Measurements from ENCODE around the gene P3R3URF.

P3R3URF gene

DNA sequence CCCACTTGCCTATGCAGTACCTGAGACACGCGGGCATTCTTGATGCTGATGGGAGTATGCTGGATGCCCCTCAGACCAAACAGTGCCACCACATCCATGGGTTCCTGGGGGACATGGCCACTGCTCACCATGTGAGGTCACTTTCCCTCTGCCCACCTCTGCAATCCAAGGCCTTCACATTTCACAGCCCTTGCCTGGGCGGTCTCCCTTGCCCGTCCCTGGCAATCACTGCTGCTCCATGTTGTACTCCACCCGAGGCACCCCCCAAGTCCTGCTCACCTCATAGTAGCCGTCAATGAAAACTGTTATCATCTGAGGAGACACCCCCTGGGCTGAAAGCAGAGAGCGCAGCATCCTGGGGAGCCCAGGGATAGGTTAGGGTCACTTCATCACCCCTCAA, 17.0 kb upstream of the P3R3URF start:
- no peak for DNase-seq

DNA sequence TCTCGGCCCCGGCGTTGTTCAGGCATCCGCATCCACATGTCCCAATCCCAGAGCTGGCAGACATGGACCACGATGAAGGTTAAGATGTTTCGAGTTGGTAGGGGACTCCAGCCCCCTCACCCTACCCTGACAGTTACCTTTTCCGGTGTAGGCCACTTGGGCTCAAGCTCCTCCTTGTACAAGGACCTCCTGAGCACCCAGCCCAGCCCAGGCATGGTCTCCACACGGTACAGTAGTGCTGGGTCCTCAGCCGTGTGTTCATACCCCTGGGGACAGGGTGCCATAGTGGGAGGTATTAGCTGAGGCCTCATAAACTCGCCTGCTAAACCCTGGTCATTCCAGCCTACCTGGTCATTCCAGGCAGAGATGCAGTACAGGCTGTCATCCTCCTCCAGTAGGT, 15.9 kb upstream of the P3R3URF start:
- no peak for DNase-seq

DNA sequence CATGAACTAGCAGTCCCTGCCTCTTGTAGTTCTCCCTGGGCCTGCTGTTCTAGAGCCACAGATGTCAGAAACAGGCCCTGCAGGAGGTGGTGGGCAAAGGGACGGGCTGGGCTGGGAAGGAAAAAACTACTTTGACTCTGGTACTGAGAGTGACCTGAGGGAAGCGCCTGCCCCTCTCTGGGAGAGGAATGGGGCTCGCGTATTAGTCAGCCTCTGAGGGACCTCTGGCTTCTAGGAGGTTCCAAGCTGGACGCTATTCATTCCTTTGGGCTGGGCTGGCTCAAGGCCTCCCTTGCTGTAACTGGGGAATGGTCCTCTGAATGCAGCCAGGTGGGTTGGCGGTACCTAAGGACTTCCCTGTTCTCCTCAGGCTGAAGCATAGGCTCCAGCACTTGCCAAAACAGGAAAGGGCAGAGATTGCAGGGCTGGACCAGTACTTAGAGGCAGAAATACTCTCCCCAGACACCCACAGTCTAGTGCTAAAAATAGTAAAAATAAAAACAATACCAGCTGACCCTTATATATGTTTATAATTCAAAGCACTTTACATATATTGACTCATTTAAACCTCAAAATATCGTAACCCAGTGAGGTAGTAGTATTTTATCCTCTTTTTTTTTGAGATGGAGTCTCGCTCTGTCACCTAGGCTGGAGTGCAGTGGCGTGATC, 14.9 kb upstream of the P3R3URF start:
- DNase-seq, result no peak

DNA sequence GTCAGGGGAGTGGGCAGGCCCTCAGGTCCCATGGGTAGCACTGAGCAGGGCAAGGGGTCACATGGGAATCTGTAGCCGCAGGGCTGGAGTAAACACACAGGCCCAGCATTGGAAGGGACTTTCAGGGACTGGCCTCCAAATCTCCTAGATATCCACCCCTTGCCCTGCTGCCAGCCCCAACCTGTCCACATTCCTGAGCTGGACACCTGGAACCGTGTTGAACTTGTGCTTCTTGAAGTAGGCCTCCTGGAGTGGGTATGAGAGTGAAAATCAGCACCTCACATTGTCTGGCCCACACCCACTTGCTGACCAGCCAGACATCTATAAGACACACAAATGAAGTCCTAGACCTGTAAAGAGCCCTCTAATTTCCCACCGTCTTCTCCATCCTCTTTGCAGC, 14.3 kb upstream of the P3R3URF start:
- no peak for DNase-seq

DNA sequence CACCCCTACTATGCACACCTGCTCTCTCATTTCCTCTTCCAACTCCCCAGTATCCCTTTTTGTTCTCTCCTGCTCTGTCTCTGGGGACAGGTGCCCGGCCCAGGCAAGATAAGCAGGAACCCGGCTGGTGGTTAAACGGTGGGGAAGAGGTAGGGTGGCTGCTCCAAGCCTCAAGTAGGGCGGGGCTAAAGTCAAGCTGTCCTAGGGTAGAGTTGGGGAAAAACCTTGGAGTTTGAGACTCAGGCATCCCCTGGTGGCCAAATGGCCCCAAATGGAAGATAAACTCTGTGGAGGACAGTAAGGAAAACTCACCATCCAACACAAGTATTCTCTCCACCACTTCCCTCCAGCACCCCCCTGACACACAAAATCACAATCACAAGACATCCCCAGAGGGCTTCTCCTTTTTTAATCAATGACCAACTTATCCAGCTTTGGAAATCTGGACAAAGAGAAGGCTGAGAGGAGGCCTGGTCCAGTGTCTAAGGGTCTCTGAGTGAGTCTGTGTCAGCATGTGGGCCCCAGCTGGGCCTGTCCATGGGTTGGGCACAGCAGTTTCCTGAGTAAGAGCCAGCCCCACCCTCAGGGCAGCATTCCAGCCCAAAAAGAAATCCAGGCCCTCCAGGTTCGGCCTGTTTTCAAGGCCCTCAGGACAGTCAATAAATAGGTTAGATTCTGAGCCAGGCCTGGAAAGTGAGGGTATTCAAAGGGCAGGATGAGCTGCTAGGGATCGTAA, 12.2 kb upstream of the P3R3URF start:
- no peak for DNase-seq

DNA sequence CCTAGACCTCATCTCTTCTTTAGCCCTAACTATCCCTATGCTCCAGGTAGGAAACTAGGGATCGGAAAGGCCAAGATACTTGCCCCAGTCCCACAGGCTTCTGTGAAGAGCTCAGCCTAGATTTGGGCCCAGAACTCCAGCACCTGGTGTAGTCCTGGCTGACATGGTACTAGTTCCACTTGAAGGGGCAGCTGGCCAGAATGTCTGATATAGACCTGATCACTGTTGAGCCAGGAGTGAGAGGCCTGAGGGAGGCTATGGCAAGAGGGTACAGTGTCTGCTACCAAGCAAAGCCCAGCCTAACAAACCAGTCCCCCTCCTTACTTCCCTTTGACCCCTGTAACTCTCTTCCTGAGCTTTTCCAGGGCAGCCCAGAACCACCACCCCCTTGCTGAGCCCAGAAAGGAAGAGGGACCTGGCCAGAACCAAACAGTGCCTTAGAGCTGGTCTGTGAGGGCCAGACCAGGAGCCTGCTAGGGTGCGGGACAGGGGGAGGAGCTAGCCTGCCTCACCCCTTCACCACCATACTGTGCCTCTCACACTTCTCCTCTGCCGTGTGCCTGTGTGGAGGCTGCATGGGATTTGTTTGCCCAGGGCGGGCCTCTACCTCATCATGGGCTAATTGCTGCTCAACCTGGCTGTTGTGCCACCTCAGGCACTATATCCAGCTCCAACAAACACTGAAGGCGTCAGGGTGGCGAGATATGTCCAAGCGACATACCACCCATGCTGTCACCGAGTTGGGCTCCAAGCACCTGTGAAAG, 11.0 kb upstream of the P3R3URF start:
- no peak for DNase-seq

DNA sequence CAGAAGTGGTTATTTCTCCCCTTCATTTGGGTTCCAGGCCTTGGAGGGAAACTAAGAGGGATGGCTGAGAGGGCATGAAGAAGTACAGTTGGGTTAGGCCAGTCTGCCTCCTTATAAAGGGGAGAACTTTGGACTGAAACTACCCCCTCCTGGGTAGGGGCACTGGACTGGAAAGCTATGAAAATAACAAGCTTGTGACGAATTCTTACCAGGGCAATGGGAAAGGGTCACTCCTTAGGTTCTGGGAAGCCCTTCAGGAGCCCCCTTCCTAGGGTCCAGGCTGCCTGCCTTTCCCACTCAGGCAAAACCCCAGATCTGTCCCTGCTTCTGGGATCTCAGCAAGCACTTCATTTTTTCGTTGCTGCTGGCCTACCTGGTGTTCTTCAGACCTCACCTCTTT, 9.8 kb upstream of the P3R3URF start:
- DNase-seq, result no peak

DNA sequence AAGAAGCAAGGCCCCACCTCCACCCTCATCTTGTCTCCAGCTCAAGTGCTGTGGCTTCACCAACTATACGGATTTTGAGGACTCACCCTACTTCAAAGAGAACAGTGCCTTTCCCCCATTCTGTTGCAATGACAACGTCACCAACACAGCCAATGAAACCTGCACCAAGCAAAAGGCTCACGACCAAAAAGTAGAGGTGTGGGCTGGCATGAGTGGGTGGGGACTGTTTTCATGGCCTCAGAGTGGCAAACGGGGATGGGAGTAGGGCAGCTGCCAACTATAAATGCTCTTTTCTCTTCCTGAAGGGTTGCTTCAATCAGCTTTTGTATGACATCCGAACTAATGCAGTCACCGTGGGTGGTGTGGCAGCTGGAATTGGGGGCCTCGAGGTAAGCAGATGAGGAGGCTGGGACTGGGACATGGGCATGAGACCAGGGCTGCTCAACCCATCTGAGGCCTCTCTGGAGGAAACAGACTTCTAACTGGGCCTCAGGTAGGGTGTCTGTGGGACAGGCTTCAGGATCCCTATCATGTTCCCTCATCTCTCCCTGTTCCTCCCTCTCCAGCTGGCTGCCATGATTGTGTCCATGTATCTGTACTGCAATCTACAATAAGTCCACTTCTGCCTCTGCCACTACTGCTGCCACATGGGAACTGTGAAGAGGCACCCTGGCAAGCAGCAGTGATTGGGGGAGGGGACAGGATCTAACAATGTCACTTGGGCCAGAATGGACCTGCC, 8.8 kb upstream of the P3R3URF start:
- no peak for DNase-seq

DNA sequence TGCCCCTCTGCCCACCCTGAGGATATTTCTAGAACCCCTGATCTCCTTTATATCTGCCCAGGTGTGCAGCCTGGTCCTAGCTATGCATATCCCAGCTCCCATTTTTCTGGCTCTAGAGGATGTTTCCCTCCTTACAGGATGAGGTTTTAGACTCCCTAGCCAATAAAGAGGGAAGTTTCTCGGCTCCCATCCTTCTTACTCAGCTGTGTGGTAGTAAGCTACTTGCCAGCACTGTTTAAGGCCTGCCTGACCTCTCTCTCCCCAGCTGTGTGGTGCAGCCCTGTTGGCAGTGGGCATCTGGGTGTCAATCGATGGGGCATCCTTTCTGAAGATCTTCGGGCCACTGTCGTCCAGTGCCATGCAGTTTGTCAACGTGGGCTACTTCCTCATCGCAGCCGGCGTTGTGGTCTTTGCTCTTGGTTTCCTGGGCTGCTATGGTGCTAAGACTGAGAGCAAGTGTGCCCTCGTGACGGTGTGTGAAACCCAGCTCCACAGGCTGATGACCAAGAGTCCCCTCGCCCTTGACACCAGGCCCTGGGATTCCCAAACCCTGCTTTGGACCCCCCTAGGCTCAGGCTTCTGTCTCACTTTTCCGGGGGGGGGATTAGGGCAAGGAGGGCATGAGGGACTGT, 7.8 kb upstream of the P3R3URF start:
- no peak for DNase-seq

DNA sequence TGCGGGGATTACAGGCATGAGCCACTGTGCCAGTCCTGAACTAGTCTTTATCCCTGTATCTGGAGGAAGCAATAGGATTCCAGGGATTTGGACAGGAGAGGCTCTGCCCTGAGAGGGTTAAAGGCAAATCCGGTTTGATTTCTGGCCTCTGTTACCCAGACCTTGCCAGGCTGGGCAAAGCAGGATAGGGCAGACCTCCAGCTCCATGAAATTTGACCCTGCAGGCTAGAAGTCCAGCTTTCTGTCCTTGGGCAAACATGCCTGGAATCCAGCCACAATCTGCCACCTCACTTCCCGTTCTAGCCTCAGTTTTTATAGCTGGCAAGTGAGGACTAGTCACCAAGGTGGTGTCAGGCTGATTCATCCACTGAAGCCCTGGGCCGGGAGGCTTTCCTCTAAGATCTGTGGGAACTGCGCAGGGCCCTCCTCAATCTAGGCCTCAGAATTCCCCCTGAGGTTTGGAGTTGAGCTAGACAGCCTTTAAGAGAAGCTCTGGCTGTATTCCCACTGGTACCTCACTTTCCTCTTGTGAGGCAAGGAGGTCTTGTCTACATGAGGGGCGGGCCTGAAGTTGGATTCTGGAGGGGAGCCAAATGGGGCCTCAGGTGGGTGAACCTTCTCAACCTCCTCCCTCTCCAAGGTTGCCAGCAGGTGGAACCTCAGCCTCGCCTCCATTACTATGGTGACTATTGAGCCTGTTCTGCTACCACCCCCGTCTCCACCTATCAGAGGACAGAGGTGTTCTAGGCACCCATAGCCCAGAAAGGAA, 7.0 kb upstream of the P3R3URF start:
- peak; percentile 46 for DNase-seq

DNA sequence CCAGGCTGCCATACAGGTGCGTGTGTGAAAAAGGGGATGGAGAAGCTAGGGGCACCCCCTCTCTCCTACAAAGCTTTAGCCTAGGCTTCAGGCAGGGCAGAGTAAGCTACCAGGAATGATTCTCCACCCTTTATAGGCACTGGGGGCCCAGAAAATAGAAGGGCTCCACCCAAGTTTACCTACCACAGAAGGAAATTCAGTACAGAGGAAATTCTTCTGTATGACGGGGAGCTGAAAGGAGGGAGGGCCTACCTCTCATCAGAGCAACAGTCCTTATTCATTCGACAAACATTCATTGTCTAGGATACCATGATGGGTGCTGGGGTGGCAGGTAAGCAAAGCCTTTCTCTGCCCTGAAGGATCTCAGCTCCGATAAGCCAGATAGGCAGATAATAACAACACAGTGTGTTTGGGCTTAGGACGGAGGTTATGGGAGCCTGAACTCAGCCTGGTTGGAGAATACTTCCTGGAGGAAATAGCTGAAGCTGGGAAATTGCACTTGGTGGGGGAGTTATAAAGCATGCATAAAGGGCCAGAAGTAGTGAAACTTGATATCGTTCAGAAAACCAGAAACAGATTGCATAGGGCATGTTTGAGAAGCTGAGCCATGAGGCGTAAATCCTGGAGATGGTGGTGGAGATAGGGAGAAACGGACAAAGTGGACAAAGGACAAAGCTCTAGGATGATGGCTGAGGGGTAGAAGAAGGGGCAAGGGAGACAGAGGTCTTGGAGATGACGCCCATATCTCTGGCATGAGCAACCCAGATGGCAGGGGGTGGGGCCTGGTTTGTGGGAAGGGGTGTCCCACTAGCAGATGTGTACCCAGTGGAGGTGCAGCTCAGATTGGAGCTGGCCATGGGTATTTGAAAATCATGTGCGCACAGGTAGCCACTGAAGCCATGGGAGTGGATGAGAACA, 5.3 kb upstream of the P3R3URF start:
- DNase-seq, result no peak

DNA sequence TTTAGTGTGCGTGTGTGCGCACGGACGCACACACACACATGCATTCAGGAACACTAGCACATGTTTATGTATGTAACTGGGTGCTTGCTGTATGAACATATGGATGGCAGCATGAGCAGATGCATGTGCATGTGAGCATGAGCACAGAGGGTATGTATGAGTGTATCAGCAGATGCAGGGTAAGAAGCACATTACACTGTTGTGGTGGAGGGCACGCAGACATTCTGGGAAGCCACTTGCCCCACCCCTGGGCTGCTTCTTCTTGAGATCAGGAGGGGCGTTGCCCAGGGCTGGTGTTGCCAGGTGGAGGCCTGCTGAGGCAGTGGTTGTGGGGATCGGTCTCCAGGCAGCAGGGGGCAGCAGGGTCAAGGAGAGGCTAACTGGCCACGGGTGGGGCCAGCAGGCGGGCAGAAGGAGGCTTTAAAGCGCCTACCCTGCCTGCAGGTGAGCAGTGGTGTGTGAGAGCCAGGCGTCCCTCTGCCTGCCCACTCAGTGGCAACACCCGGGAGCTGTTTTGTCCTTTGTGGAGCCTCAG, 3.9 kb upstream of the P3R3URF start:
- peak; percentile 88 for DNase-seq

DNA sequence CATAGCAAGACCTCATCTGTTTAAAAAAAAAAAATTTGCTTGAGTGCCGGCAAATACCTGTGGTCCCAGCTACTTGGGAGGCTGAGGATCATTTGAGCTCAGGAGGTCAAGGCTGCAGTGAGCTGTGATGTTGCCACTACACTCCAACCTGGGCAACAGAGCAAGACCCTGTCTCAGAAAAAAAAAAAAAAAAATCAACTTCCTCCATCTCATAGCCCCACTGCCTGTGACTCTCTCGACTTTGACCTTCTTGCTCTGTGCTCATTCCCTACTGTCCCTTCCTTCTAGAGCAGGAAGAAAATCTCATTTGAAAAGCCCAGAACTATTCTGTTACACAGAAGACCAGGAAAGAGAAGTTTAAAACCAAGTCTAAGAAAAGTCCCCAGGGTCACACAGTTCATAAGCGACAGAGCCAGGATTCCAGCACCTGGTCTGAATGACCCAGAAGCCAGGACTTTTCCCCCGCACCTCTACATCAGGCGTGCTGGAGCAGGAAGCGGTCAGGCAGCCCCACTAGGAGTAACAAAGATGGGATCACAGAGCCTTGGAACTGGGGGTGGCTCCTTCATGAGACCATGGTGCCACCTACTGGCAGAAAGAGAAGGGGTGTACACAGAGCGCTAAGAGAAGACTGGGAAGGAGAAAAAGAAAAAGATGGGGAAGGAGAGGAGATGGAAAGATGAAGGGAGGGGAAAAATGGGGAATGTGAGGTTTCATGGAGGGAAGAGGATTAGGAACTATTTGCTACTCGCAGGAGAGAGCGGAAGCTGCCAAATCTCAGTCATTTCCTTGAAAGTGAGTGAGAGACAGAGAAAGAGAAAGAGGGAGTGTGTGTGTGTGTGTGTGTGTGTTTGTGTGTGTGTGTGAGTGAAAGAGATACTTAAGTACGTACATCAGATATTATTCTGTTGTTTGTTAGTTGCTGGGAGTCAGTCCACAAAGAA, 3.1 kb upstream of the P3R3URF start:
- DNase-seq, result peak; percentile 79

DNA sequence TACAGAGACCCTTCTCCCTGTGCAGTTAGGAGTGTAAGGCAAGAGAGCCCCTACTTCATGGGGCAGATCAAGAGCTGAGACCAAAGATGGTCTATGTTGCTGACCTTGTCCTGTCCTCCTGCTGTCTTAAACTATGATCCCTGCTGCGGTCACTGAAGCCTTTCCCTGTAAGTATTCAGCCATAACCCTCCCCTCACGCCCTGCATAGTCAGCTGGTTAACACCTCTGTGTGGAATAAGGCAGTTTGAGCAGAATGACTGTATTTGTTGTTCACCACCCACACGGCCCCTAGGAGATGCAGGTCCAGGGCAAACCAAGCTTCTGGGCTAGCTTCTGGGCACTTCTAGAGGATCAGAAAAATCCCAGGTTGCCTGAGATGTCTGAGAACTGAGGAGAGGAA, 1.0 kb downstream of the P3R3URF start:
- no peak for DNase-seq

DNA sequence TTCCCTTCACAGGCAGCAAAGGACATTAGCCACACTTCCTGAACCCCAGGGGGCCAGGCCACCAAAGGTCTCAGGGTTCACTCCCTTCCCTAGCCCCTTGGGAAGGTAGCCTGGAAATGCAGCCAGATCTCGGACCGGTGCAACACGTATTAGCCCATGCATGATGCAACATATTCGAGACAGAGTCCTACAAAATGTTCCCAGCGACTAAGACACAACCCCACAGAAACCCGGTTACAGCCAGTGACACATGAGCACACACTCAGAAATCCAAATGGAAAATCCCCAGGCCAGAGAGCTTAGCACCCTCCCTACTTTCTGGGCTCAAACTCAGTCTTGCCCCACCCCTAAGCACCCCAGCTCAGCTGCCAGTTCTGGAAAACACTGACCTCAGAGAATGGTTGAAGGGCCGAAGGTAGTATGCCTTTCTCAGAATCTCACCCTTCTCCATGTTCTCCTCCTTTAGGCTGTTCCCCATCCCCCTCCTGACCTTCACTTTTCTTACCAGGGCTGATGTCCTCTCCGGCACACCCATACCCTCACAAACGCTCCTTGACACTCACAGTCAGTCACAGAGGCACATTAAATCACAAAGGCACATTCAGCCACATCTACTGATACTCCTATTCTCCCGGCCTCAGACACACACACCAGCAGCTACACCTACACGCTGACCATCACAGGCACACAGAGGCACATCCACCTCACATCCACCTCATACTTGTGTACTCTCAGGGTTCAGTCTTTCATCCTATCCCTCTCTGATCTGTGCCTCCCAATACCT, 1.6 kb downstream of the P3R3URF start, which contains the start of gene TSPAN1:
Gene TSPAN1 (plus strand): TSS at position 640 of the 784 bp plus-strand sequence. CDS start 6,021 bp downstream, outside the sequence.
- DNase-seq, result no peak

DNA sequence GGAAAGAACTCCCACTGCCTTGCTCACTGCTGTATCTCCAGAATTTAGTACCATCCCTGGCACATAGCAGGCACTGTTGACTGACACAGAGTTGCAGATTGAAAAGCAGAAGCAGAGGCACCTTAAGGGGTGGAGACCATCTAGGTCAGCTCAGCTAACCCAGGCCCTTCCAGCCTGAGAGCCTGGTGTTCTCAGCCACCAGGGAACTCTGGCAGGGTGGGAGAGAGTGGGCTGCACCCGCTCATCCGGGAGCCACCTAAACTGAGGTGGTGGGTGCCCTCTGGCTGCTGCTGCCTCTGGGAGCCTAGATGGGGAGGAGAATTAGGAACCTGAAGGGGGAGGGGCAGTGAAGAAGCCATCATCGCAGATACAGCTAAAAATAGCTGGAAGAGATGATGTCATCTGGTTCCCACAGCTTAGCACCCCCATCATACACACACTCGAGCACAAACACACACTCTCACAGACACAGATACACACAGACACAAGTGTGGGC, 2.9 kb downstream of the P3R3URF start:
- peak; percentile 44 for DNase-seq

DNA sequence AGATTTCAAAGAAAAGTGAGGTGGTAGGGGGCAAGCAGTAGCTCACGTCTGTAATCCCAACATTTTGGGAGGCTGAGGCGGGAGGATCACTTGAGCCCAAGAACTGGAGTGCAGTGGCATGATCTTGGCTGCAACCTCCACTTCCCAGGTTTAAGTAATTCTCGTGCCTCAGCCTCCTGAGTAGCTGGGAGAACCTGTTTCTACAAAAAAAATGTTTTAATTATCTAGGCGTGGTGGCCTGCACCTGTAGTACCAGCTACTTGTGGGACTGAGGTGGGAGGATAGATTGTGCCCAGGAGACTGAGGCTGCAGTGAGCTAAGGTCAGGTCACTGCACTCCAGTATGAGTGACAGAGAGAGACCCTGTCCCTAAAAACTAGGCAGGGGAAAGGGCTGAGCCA, 4.0 kb downstream of the P3R3URF start:
- DNase-seq, result no peak

DNA sequence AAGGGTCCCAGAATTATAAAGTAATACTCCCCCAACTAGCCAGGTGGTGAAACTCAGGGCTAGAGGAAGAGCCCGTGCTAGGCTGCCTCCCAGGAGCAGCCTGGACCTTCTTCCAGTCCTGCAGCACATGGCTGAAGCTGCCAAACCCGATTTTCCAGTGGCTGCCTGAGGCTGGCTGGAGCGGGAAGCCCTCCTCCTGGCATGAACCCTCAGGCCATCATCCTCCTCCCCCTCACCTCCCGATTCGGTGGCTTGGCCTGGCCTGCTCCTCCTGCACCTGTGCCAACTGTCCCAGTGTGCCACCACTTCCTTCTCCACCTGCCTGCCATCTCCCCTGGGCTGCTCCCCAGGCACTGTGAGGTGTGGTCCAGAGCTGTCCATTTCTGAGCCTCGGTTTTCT, 4.4 kb downstream of the P3R3URF start:
- peak; percentile 68 for DNase-seq

All from RPMI8226 (cell line).